HL-60 (cell line): Measurements from ENCODE around the gene TNNC1.

ENCODE experiments used
- DNase-seq, 2 experiments: peaks; one replicate each; pipeline ENCODE4 v3.0.0-alpha.2; 2010 to 2020; ENCODE audit warnings: low read depth in 1 of 2, low spot score in 1 of 2
- H3K27ac ChIP-seq: fragments of 250-450 bp; sonication (Bioruptor Pico); replicated peaks from 2 replicates; pipeline ENCODE4 v1.5.1; 2020; ENCODE audit warnings: mild to moderate bottlenecking, moderate library complexity
- H3K27me3 ChIP-seq: fragments of 250-450 bp; sonication (Bioruptor Pico); 2 replicates; pipeline ENCODE4 v1.5.1; 2021; ENCODE audit warnings: mild to moderate bottlenecking, moderate library complexity; ENCODE audit not compliant: insufficient read depth, poor library complexity, severe bottlenecking
- H3K4me3 ChIP-seq: replicated peaks from 2 replicates; pipeline ENCODE4 v1.5.1; 2011; ENCODE audit warnings: mild to moderate bottlenecking, control low read depth, low read length; ENCODE audit not compliant: insufficient read depth
- GABPA ChIP-seq: IDR thresholded peaks from 2 replicates; pipeline ENCODE4 v1.6.1; 2012; ENCODE audit warnings: low read depth
- POLR2AphosphoS5 ChIP-seq: IDR thresholded peaks from 2 replicates; pipeline ENCODE4 v1.6.1; 2012; ENCODE audit warnings: low read depth
- REST ChIP-seq: IDR thresholded peaks from 2 replicates; pipeline ENCODE4 v1.6.1; 2012; ENCODE audit warnings: low read depth; ENCODE audit not compliant: insufficient replicate concordance
- SPI1 ChIP-seq: IDR thresholded peaks from 2 replicates; pipeline ENCODE4 v1.6.1; 2012; ENCODE audit warnings: low read depth, mild to moderate bottlenecking, borderline replicate concordance
- TF ChIP-seq, protein P1 (sequence below): IDR thresholded peaks from one replicate; pipeline ENCODE4 v1.5.1; 2011; ENCODE audit warnings: low read length, control low read depth, inconsistent platforms; ENCODE audit not compliant: insufficient read depth

TNNC1 gene

GRCh38 chr3:52501046-52501445, 47.2 kb upstream of the TNNC1 start:
- Histone ChIP-seq H3K27ac (no peak overlapping the region), H3K27me3 (no peaks in the 10 kb centered on the region), H3K4me3 (no peak overlapping the region)
- TF ChIP-seq SPI1 (no peak), REST (no peak), POLR2AphosphoS5 (no peak), GABPA (no peak)
- TF ChIP-seq, protein P1, sequence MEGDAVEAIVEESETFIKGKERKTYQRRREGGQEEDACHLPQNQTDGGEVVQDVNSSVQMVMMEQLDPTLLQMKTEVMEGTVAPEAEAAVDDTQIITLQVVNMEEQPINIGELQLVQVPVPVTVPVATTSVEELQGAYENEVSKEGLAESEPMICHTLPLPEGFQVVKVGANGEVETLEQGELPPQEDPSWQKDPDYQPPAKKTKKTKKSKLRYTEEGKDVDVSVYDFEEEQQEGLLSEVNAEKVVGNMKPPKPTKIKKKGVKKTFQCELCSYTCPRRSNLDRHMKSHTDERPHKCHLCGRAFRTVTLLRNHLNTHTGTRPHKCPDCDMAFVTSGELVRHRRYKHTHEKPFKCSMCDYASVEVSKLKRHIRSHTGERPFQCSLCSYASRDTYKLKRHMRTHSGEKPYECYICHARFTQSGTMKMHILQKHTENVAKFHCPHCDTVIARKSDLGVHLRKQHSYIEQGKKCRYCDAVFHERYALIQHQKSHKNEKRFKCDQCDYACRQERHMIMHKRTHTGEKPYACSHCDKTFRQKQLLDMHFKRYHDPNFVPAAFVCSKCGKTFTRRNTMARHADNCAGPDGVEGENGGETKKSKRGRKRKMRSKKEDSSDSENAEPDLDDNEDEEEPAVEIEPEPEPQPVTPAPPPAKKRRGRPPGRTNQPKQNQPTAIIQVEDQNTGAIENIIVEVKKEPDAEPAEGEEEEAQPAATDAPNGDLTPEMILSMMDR, result no peak
- no peak for DNase-seq

- TF ChIP-seq POLR2AphosphoS5 (peak; percentile 98), GABPA (peak; percentile 33), SPI1 (peak; percentile 83; the same call in 1 of the 2 replicates), REST (no peak)
- H3K27ac ChIP-seq, result peak overlapping the region; percentile 83
- no peak overlapping the region for H3K4me3 ChIP-seq
- peak; percentile 99 for DNase-seq
- no peaks in the 10 kb centered on the region for H3K27me3 ChIP-seq
Observed at GRCh38 chr3:52498137-52499054, 44.6 kb upstream of the TNNC1 start.

DNA sequence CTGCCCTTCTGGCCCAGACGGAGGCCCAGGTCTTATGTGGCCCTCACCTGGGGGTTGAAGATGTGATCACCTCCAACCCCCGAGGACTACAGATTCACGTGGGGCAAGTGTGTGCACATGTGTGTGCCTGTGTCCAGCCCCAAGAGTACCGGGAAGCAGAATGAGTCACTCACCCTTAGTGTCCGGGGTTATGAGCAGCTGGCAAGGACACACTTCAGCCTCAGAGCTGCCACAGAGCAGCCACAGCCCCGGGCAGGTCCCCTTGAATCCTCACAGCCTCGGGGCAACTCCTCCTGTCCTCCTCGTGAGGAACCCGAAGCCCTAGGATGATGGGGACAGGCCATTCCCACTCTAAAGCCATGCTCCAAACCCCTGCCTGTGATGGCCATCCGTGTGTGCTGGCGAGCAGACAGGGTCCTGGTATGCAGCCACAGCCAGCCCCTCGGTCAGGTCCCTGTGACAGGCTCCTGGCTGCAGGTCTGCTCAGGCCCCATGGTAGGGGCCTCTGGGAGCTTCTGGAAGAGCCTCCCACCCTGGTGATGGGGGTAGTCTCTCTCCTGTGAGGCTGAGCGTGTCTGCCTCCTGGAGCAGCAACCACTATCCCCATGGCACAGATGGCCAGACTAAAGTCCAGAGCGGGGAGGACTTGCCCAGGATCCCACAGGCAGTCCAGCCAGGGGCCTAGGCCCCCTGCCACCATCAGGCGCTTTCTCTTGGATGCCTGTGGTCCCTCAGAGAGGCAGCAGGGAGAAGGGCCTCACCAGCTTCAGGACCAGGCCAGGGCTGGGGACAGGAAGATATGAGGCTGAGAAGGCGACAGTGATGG, 42.1 kb upstream of the TNNC1 start:
- Histone ChIP-seq H3K4me3 (no peak overlapping the region), H3K27ac (no peak overlapping the region), H3K27me3 (no peaks in the 10 kb centered on the region)
- TF ChIP-seq REST (no peak), SPI1 (no peak)
- DNase-seq, result no peak
